Activated naive CD4-positive, alpha-beta T cell treated with anti-CD3 and anti-CD28 coated beads, Interleukin-2, amount 10 ng/mL, durations not matched to agents 5 hours and 36 hours (primary cell): ENCODE results near the gene SFSWAP. TPM values are rescaled to one million over a fixed set of nuclear protein-coding genes. Genes with fewer than 3 reads are reported as not detected.

Experiments used
- total RNA-seq, 2 experiments: library from RNA; stranded (reverse); gene quantifications; one replicate each; pipeline ENCODE4 v1.2.3, GENCODE V29; 2021

SFSWAP gene
- total RNA-seq: 10 to 100 TPM; 53.3 to 55.1 TPM

GRCh38 chr12:131710464-131711457 lies at the start of gene SFSWAP:
TSS of gene SFSWAP (plus strand) at chr12:131711090. CDS start at chr12:131711230, 140 bp downstream.

DNA sequence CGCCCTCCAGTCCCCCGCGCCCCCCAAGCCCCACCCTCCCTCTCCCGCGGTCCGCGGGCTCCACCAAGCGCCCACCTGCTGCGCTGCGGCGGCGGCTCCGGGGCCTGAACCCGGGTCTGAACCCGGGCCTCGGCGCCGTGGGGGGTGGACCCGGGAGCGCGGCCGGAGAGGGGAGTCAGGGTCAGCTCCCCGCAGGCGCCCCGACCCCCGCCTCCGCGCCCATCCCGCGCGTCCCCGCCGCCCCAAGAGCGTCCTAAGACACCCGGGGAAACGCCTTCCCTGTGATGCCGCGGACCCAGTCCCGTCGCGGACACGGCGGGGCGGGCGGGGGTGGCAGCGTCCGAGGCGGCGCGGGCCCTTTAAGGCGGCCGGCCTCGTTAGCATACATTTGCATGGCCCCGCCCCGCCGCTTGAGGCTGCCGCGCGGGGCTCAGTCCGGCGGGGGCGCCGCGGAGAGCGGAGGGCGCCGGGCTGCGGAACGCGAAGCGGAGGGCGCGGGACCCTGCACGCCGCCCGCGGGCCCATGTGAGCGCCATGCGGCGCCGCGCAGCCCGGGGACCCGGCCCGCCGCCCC lies 117.2 kb downstream of the SFSWAP start, which contains the start of gene MMP17:
MMP17 (plus strand) TSS at position 433 of the 574 bp plus-strand sequence; CDS start at position 535, 102 bp downstream.

Other genes with a start within 250 kb of the SFSWAP start
- under 1 TPM; 0.17 to 0.28 TPM for gene MMP17, start 117.3 kb downstream of the SFSWAP start, total RNA-seq
- gene ULK1, start 183.5 kb downstream of the SFSWAP start, total RNA-seq: 10 to 100 TPM; 25.3 TPM
- 10 to 100 TPM; 42.6 to 43.7 TPM for gene PUS1, start 218.2 kb downstream of the SFSWAP start, total RNA-seq
- 10 to 100 TPM; 47.1 to 49.2 TPM for gene EP400, start 238.9 kb downstream of the SFSWAP start, total RNA-seq